HG03354 (cell line): ENCODE results near the gene NRAP.
A peak's percentile ranks its signal among the peaks of the same experiment; 100 is the strongest.
"Not testable (repeated sequence)": the region's sequence is repeated elsewhere in the genome, so short reads cannot be mapped to it uniquely, and the experiment has no call there.

Experiments
- ATAC-seq: cut with Tn5 transposase; IDR thresholded peaks from one replicate; pipeline ENCODE4 v1.9.1; 2021; ENCODE audit warnings: mild to moderate bottlenecking; ENCODE audit not compliant: unreplicated experiment, poor library complexity, severe bottlenecking

The NRAP gene

DNA sequence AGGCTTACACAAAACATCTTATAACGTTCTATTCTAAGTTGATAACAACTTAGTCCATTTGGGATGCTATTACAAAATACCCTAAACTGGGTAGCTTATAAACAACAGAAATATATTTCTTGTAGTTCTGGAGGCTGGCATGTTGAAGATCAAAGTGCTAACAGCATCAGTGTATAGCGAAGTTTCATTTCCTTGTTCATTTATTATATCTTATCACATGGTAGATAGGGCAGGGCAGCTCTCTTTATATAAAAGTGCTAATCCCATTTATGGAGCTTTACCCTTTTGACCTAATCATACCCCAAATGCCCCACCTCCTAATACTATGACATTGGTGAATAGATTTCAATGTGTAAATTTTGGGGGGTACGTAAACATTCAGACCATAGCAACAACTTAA, 22.2 kb upstream of the NRAP start:
- no peak for ATAC-seq

DNA sequence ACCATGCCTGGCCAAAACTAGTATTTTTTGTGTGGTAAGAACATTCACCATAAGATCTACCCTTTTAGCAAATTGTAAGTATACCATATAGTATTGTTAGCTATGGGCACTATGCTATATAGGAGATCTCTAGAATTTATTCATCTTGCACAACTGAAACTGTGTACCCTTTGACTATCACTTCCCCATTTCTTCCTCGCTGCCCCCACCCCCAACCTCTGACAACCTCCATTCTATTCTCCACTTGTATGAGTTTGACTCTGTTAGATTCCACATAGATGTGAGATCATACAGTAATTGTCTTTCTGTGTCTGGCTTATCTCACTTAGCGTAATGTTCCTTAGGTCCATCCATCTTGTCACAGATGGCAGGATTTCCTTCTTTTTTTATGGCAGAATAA, 19.5 kb upstream of the NRAP start:
- no peak for ATAC-seq

DNA sequence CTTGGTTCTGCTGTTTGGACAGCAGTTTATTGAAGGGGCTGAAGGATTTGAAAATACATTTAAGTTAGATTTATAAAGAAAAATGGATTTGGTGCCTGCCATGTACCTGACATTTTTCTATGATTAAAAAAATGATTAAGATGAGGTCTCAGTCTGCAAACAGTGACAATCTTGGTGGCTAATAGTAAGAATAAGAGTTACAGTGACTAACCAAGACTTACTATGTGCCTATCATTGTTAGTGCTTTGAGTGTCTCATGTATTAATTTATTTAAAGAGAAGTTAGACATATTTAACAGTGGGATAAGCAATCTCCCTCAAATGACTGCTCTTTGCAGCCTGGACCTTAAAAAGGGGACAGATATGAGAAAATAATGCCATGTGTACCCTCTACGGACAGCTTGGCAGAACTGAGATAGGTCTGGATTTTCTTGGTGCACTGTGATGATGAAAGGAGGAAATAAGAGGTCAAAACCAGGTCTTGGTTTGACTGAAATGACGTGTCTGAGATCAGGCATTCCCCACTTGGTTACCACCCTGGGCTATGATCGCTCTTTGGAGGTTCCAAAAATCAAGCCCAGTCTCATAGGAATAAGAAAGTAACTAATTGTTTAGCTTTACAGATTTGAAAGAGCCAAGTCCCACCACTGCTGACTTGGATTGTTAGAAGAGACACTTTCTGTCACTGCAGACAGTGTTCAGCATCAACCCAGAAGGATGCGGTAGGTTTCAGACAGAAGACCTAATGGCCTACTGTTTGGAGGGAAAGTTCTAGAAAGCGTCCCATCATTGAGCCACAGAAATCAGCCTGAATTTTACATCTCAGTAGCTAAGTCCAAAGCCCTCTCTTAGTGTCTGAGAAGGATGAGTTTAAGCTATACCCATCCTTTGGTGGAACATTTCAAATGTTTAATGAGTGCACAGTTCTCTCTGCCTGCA, 18.0 kb upstream of the NRAP start:
- ATAC-seq: peak; percentile 59

DNA sequence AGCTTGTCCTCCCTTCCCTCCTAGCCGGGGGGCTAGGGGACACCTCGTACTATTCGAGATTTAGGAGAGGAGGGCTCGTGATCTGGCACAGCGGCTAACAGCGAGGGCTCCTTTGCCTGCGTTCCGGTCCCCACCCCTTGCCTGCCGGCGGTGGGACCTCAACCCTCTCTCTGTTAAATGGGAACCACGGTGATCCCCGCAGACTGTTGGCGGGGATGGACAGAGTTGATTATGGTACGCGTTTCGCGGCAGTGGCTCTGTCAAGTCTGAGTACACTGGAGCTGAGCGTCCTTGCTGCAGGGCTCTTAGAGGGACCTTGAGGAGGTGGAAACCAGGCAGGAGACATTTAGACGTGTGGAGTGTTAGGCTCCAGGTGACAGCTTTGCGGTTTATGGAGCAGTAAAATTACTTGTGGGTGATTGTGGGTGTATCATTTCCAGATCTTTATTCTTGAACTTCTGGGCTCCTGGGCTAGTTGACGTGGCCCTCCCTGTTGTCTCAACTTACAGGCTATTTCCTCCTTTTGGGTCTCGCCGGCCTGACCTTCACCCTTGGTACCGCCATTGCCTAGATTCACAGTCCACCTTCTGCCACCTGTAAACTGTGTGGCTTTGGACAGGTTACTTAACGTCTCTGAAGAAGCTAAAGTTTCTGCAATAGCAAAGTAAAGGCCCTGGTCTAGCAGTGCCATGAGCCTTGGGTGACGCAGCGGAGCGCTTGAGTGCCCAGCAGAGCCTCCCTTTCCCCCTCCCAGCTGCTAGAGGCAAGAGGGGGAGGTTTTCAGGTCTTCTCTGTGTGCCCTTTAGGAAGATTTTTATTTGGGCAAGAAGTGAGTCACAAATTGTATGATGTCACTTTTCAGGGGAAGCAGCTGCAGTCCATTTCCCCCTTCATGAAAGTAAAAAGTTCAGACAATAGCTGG, 16.6 kb upstream of the NRAP start:
- ATAC-seq: peak; percentile 22

DNA sequence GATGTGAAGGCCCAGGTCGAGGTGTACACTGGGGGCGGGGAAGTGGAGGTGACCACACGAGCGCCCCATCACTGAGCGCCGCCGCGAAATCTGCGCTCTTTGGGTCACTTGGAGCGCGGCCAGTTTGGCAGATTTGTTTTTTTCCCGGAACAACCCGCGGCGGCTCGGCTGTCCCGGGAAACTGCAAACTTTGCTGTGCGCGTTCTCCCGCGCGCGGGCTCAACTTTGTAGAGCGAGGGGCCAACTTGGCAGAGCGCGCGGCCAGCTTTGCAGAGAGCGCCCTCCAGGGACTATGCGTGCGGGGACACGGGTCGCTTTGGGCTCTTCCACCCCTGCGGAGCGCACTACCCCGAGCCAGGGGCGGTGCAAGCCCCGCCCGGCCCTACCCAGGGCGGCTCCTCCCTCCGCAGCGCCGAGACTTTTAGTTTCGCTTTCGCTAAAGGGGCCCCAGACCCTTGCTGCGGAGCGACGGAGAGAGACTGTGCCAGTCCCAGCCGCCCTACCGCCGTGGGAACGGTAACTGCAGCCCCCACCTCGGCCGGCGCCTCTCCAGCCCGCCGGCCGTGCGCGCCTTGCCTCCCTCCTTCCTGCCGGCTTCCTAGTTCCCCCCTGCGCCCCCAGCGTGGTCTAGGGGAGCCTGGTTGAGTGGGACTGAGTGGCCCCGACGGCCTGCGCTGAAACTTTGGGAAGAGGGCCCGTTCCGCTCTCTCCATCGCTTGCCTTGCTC, 15.8 kb upstream of the NRAP start, which contains the start of gene CASP7:
TSS of gene CASP7 (plus strand) at position 450 of the 727 bp plus-strand sequence. CDS start 17,582 bp downstream, outside the sequence.
- ATAC-seq: peak; percentile 75

DNA sequence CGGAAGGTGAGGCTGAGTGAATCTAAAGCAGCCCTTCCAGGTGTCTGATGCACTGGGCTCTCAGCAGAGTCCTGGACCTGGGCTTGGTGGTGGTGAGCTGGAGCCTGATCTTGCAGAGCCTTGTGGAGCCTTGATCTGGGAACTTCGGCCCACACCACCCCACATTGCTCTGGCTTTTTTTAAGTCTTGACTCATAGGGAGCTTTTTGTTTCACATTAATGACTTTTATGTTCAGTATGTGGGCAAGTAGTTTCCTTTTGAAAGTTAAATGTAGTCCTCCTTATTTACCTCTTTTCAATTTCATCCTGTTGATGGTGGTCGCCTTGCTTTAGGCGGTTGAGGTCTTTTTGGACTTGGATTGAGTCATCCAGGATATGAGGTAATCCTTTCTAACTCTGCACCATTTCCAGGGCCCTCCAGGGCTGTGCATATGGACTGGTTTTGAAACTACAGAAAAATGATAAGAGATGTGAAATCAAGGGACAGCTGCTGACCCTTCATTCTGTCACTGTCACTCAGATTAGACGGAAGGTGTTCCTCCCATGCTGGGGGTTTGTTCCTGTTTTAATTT, 2.9 kb upstream of the NRAP start:
- peak; percentile 94 for ATAC-seq

DNA sequence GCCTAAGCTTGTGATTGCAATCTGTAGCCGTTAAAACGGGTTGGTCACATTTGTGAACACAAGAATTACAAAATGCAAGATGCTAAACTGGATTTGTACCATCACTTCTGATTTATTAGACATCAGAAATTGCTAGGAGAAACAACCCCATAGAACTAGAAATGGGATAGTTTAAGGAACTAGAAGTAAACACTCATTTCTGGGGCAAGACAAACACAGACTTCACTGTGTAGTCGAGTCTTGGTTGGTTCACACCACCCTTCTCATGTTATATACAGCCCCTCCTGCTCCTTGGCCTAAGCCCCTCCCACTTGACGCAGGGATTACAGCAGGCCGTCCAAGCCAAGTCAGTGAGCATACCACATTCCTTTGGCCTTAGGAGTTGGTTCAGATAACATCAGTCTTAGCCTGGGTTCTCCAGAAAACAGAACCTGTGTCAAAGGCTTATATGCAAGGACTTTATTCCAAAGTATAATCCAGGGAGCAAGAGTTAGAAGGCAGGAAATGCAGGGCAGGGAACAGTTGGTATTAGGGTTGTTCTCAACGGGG, 2.0 kb upstream of the NRAP start:
- no peak for ATAC-seq

DNA sequence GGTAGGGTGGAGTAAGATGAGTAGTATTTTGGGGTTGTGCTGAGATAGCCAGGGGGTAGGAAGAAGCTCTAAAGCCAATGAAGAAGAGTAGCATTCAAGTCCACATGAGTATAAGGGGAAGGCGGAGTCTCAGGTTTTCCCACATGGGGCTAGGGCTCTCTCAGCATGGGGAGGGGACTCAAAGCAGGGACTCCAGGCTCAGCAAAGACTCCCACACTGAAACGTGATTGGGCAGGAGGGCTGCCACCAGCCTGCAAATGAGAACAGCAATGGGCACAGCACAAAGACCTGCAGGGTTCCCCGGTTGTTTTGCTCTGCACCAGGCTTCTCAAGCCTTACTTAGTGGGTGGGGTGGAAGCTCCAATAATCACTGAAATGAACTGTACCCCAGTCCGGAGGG, 1.5 kb upstream of the NRAP start:
- no peak for ATAC-seq

DNA sequence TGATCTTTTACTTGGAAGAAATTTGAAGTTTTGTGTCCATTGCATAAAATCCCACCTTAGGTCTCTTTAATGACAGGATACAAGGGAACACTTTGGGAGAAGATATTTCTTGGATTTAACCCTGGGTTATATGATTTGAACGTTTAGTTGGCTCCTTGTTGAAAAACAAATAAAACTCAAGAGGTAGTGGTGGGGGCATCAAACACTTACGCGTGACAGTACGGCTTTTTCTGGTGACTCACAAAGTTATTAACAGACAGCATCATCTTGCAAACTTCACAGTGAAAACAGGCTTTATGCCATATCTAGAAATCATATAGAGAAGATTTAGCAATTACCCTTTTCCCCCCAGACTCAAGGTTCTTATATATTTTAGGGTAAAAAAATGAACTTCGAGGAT, 699 bp downstream of the NRAP start:
- no peak for ATAC-seq

DNA sequence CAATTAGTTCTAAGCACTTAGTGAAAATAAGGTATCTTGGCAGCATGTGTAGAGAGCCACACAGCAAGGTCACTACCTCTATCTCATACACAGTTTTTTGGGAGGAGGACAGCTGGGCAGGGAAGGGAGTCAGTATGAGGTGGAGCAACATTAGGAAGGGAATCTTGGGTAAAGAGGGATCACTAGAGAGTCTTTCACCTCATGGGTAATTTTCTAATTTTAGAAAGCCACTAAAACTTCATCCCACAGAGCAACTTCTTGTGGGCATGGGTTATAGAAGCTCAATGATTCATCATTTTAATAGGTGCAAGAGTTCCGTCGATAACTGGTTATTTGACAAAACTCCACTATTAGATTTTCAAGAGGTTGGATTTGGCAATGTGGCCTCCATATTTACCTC, 2.5 kb downstream of the NRAP start:
- no peak for ATAC-seq

DNA sequence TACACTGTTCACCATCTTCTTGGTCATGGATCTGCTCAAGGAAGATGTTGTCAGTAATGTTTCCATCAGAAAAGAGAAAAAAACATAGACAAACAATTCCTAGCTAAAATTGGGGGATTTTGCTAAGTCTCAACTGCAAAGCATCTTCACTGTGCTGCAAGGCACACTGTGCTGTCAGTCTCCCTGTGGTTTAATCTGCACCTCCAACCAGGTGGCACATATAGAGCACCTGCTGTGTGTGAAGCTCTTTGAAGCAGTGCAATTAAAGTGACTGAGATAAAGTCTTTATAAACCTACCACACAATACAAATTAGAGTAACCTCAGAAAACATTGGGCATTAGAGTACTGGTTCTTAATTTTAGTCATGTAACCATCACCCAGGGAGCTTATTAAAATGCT, 6.3 kb downstream of the NRAP start:
- no peak for ATAC-seq

DNA sequence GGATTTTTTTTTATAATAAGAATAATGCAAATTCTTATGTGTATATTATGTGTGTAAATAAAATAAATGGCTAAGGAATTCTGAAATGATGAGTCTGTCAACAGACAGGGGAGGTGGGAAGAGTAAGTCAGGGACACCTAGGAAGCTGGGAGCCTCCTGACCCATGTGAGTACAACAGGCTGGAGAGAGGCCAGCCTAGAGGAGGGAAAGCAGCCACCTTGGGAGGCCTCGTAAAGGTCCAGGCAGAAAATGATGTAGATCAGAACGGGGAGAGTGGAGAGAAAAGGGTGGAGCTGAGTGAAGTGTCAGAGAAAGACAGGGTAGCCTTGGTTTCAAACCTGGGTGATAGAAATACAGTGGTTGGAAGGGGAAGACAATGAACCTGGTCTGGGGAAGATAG, 6.9 kb downstream of the NRAP start:
- no peak for ATAC-seq

DNA sequence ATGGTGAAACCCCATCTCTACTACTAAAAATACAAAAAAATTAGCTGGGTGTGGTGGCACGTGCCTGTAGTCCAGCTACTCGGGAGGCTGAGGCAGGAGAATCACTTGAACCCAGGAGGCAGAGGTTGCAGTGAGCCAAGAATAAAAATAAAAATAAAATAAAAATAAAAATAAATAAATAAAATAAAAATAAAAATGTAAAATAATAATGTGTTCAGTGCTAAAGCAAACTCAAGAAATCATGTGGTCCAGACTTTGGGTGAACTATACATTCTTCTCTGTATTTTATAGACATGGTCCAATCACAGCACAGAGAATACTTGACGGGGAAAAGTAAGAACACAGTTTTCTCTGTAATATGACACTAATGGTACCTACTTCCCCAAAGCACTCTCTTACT, 11.4 kb downstream of the NRAP start:
- not testable (repeated sequence) for ATAC-seq

DNA sequence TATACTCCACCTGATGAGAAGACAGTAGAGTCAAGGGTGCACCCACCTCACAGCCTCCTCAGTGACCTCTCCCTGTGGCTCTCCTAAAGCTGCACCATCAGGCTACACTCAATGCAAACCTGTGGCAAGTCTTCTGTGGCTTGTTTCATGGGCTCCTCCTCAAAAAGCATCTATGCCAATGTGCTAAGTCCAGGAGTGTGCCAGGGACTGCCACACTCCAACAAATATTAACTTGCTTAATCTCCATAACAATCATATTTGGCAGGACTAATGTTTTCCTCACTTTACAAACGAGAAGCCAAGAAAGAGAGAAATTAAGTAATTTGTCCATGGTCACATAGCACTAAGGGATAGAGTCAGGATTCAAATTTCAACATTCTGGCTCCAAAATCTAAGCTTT, 11.9 kb downstream of the NRAP start:
- no peak for ATAC-seq

DNA sequence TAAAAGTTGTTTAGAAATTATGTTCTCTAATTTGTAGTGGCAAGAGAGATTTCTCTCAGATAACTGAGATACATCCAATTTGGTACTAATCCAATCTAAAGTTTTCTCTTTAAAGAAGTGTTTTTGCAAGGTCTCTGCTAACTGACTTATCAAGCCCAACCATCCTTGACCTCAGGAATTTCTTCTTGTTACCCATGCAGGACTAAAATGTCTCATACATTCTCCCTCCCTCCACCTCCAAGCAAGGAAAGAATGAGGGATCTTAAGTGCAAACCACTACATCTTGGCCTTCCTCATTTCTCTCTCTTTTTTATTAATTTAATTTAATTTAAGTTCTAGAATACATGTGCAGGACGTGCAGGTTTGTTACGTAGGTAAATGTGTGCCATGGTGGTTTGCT, 12.8 kb downstream of the NRAP start:
- ATAC-seq: no peak

DNA sequence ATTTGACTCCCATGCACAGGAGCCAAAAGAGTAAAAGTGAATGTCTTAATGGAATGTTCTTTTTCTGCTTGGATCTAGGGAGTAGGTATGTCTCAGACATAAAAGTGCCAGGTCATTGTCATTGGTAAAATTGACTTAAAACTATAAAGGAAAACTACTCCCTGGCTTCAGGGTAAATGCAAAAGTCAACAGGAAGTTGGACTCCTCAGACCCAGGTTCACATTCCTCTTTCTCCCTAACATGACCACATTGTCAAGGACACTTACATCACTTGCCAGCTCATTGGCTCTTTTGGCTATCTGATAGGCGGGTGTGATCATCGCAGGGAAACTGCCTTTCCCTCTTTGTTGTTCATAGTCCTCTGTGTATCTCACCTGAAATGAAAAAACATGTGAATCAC, 13.7 kb downstream of the NRAP start:
- ATAC-seq: no peak

DNA sequence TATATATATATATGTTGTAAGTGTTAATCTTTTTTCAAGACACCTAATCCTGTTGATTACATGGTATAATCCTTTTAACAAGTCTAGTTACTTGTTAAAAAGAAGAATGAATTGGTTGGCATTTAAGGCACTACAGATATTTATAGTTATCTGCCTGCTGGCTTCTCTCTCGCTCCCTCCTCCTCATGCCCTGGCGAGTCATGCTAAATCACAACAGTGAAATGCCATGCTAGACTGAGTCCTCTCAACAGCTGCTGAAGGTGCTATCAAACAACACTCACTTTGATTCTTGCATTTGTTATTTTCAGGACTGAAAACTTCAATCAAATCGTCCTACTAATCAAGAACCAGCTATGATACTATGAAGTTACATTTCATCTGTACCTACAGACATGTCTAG, 15.4 kb downstream of the NRAP start:
- ATAC-seq: no peak

DNA sequence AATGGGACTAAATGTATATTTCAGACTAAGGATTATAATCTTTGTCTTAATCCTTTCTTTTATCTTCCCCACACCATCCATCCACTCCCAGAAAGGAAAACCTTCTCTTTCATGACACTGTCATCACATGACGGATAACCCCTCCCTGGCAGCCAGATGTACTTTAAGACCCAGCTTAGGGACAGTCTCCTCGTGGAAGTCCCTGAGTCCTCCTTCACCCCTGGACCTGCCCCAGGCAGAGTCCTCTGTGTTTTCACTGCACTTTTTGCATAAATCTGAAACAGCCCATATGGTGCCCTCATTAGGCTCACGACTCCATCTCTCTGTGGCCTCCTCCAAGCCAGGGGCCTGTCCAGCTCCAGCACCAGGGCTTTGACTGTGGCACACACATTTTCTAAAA, 16.0 kb downstream of the NRAP start:
- no peak for ATAC-seq
